Inflammatory macrophage (primary cell): ENCODE results near the gene HAGH.
A peak's percentile ranks its signal among the peaks of the same experiment; 100 is the strongest.

ENCODE experiments used
- DNase-seq, 2 donors: peaks; one replicate each; pipeline ENCODE4 v3.0.0-alpha.2; 2020 to 2022

HAGH gene

GRCh38 chr16:1773703-1774447, 52.8 kb downstream of the HAGH start:
- DNase-seq = peak; percentile 35 to 53

- peak; percentile 80 to 89 for DNase-seq
Observed at GRCh38 chr16:1772908-1773702, 53.5 kb downstream of the HAGH start, which contains the start of gene MRPS34. TSS of gene MRPS34 (minus strand) at chr16:1773134. CDS start at chr16:1773119, 15 bp downstream.

GRCh38 chr16:1772362-1772907, 54.2 kb downstream of the HAGH start, which contains the start of gene EME2:
TSS of gene EME2 (plus strand) at chr16:1772810. CDS start at chr16:1773228, 418 bp downstream.
- peak; percentile 7 to 32 for DNase-seq

GRCh38 chr16:1771864-1772361, 54.7 kb downstream of the HAGH start:
- DNase-seq = no peak

- DNase-seq = peak; percentile 58 to 72
Observed at GRCh38 chr16:1771188-1771863, 55.3 kb downstream of the HAGH start, which contains the start of gene NME3. TSS of gene NME3 (minus strand) at chr16:1771543. CDS start at chr16:1771534, 9 bp downstream.

- DNase-seq = peak in 1 of 2 donors; percentile 10
Observed at GRCh38 chr16:1770328-1771187, 56.1 kb downstream of the HAGH start.

- DNase-seq = no peak
Observed at GRCh38 chr16:1769402-1770300, 57.0 kb downstream of the HAGH start.

GRCh38 chr16:1768767-1769401, 57.7 kb downstream of the HAGH start:
- DNase-seq = no peak

- no peak for DNase-seq
Observed at GRCh38 chr16:1768061-1768766, 58.4 kb downstream of the HAGH start.

GRCh38 chr16:1767116-1767994, 59.3 kb downstream of the HAGH start:
- no peak for DNase-seq

GRCh38 chr16:1766701-1767100, 59.9 kb downstream of the HAGH start:
- no peak for DNase-seq

GRCh38 chr16:1766231-1766630, 60.4 kb downstream of the HAGH start:
- DNase-seq = no peak

GRCh38 chr16:1765826-1766225, 60.8 kb downstream of the HAGH start:
- DNase-seq = no peak

- no peak for DNase-seq
Observed at GRCh38 chr16:1764971-1765370, 61.7 kb downstream of the HAGH start.

- no peak for DNase-seq
Observed at GRCh38 chr16:1763521-1764511, 62.8 kb downstream of the HAGH start.

GRCh38 chr16:1762879-1763520, 63.6 kb downstream of the HAGH start:
- DNase-seq = no peak
